ENCODE results near the gene KCNK15. TPM values are rescaled to one million over a fixed set of nuclear protein-coding genes. Genes with fewer than 3 reads are reported as not detected.
A peak's percentile ranks its signal among the peaks of the same experiment; 100 is the strongest.

The KCNK15 gene
- total and polyA plus RNA-seq, 10 of the 15 experiments (the other 5 are each of a cell fraction or from before 2014, with no cell fraction given): not detected

DNA sequence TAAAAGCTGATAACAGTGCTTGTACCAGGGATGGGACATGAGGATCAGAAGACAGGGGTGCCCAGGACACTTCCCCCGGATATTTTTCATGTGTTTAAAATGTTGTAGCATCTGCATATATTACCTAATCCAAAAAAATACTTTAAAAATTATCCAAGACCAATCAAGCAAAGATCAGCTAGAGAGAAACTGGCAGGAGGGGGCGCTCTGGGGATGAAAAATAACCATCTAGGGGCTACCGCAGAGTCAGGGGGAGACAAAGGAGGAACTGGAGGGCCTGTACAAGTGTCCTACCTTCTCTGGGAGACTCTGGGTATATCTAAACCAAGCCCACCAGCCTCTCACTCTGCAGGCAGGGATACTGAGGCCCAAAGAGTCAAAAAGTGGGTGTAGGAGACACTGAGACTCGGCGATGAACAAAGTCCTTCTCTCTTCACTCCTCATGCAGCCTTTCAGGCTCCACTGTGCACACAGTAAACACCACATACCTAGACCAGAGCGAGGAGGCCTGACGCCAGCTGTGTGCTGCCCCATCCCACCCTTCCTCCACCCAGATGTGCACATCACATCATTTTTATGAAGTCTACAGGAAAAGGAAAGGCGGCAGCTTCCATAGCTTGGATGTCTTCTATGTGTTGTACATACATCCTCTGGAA is 54.9 kb downstream of the KCNK15 start:
- POLR2A ChIA-PET: no interaction called here

More for the DNA sequence above, 54.9 kb downstream of the KCNK15 start:
- ATAC-seq (no peak), FAIRE-seq (no peak), DNase-seq (ENCODE audit: low read depth, low spot score) (no peak)
- Histone ChIP-seq H2AFZ (ENCODE audit: control insufficient read depth, low read depth, low read length) (no peak overlapping the region), H3K9me3 (replicated peaks; ENCODE audit: control insufficient read depth, insufficient read depth, low read length) (no peaks in the 10 kb centered on the region), H3K9ac (ENCODE audit: control insufficient read depth, insufficient read depth, low read length) (no peak overlapping the region), H4K20me1 (ENCODE audit: control insufficient read depth, insufficient read depth) (no peaks in the 10 kb centered on the region), H3K36me3 (ENCODE audit: control insufficient read depth in 2 of 2, insufficient read depth in 2 of 2, low read length in 1 of 2) (no peaks in the 10 kb centered on the region), H3K4me3 (no peak overlapping the region), H3K79me2 (ENCODE audit: control insufficient read depth, insufficient read depth, low read length) (no peaks in the 10 kb centered on the region), H3K4me1 (ENCODE audit: control insufficient read depth, insufficient read depth, low read length) (no peaks in the 10 kb centered on the region), H3K4me2 (ENCODE audit: control insufficient read depth, insufficient read depth) (no peak overlapping the region), H3K27me3 (replicated peaks in 1 of 2; ENCODE audit: control insufficient read depth in 2 of 2, insufficient read depth in 2 of 2, low read length in 1 of 2) (no peaks in the 10 kb centered on the region; a peak in 1 of 4 replicates), H3K27ac (ENCODE audit: control insufficient read depth, insufficient read depth) (no peak overlapping the region)
- ChIA-PET SMC1A (ENCODE audit: uncharacterized antibody, unreplicated experiment) (interaction anchor here (0.8 to 1.3 kb wide), 3 partner anchors 36 to 296 kb away, joined by 3 read pairs; no protein-coding TSS in a partner anchor), RAD21 (ENCODE audit: unreplicated experiment) (no interaction called here), CTCF (interaction anchor here (1.0 to 2.4 kb wide), 3 partner anchors 66 to 115 kb away, joined by 3 to 11 read pairs (median 3); no protein-coding TSS in a partner anchor)
- peak; percentile 35; the same call in 1 of the 2 replicates for TF ChIP-seq SMC3 (IDR thresholded peaks at IDR 0.05; ENCODE audit: borderline replicate concordance, low read length)
- TF ChIP-seq ZSCAN29 (IDR thresholded peaks at IDR 0.05): no peak
- TF ChIP-seq, protein P1, sequence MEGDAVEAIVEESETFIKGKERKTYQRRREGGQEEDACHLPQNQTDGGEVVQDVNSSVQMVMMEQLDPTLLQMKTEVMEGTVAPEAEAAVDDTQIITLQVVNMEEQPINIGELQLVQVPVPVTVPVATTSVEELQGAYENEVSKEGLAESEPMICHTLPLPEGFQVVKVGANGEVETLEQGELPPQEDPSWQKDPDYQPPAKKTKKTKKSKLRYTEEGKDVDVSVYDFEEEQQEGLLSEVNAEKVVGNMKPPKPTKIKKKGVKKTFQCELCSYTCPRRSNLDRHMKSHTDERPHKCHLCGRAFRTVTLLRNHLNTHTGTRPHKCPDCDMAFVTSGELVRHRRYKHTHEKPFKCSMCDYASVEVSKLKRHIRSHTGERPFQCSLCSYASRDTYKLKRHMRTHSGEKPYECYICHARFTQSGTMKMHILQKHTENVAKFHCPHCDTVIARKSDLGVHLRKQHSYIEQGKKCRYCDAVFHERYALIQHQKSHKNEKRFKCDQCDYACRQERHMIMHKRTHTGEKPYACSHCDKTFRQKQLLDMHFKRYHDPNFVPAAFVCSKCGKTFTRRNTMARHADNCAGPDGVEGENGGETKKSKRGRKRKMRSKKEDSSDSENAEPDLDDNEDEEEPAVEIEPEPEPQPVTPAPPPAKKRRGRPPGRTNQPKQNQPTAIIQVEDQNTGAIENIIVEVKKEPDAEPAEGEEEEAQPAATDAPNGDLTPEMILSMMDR (IDR thresholded peaks at IDR 0.05 in 2 of 3, conservative IDR thresholded peaks at IDR 0.05 in 1 of 3; ENCODE audit: control insufficient read depth in 2 of 3, extremely low read depth in 1 of 3, insufficient read depth in 1 of 3, low read depth in 3 of 3, low read length in 3 of 3): peak in 2 of 3 experiments; percentile 26 to 27; a peak in 2 of 6 replicates
- no peak for TF ChIP-seq YY1 (IDR thresholded peaks at IDR 0.05; ENCODE audit: low read depth, low read length)
- TF ChIP-seq, protein P2, sequence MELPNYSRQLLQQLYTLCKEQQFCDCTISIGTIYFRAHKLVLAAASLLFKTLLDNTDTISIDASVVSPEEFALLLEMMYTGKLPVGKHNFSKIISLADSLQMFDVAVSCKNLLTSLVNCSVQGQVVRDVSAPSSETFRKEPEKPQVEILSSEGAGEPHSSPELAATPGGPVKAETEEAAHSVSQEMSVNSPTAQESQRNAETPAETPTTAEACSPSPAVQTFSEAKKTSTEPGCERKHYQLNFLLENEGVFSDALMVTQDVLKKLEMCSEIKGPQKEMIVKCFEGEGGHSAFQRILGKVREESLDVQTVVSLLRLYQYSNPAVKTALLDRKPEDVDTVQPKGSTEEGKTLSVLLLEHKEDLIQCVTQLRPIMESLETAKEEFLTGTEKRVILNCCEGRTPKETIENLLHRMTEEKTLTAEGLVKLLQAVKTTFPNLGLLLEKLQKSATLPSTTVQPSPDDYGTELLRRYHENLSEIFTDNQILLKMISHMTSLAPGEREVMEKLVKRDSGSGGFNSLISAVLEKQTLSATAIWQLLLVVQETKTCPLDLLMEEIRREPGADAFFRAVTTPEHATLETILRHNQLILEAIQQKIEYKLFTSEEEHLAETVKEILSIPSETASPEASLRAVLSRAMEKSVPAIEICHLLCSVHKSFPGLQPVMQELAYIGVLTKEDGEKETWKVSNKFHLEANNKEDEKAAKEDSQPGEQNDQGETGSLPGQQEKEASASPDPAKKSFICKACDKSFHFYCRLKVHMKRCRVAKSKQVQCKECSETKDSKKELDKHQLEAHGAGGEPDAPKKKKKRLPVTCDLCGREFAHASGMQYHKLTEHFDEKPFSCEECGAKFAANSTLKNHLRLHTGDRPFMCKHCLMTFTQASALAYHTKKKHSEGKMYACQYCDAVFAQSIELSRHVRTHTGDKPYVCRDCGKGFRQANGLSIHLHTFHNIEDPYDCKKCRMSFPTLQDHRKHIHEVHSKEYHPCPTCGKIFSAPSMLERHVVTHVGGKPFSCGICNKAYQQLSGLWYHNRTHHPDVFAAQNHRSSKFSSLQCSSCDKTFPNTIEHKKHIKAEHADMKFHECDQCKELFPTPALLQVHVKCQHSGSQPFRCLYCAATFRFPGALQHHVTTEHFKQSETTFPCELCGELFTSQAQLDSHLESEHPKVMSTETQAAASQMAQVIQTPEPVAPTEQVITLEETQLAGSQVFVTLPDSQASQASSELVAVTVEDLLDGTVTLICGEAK (IDR thresholded peaks at IDR 0.05; ENCODE audit: borderline replicate concordance): no peak
- TF ChIP-seq PAX5 (IDR thresholded peaks at IDR 0.05; ENCODE audit: borderline replicate concordance, low read depth, low read length): no peak
- 0 out of 2 replicates have a peak, but pooled peaks have one; percentile 14 for TF ChIP-seq RAD21 (IDR thresholded peaks at IDR 0.05; ENCODE audit: insufficient read depth, low read depth, low read length)
- no TSS peak for BruUV-seq (replicated peaks)
- intact Hi-C loops (cut with micrococcal nuclease; ENCODE audit: unreplicated experiment): loop anchor here (5.0 kb wide), 1 partner anchor 67 kb away; no protein-coding TSS in a partner anchor
- in situ Hi-C loops (cut with MboI): no loop called here
- WGBS (ENCODE audit: insufficient coverage, insufficient replicate concordance, low lambda C conversion rate, missing lambda C conversion rate): 27% methylated on average over 8 of the region's 8 CpGs

Other genes starting within 250 kb of the KCNK15 start
Only the 7 nearest of the 9 such genes appear.
- 77.0 and 78.5 TPM in 2 replicates for gene PKIG, start 163.3 kb upstream of the KCNK15 start, total RNA-seq (2014; rRNA removed)
- 47.9 and 51.4 TPM in 2 replicates for gene PKIG, start 163.3 kb upstream of the KCNK15 start, total RNA-seq (2014; rRNA removed; fragmentation: Illumina TruSeq; extraction: Trizol)
- 56.2 and 58.4 TPM in 2 replicates for gene PKIG, start 163.3 kb upstream of the KCNK15 start, total RNA-seq (2021)
- gene PKIG, start 163.3 kb upstream of the KCNK15 start, polyA plus RNA-seq (2011; rRNA removed): 16.4 and 17.8 TPM in 2 replicates
- gene PKIG, start 163.3 kb upstream of the KCNK15 start, polyA plus RNA-seq (2014; fragmentation: Illumina TruSeq; extraction: Trizol): 33.8 and 69.3 TPM in 2 replicates
- gene PKIG, start 163.3 kb upstream of the KCNK15 start, polyA plus RNA-seq (2014; fragmentation: Nextera tagmentation; extraction: Ambion mirVana): 10 to 100 TPM in 1 of 2 experiments, 1 to 10 TPM in 1; 5.7 to 17.5 TPM
- gene PKIG, start 163.3 kb upstream of the KCNK15 start, polyA plus RNA-seq (2014; rRNA removed): 74.2 and 82.3 TPM in 2 replicates
- 10 to 100 TPM; 26.3 to 28.0 TPM for gene PKIG, start 163.3 kb upstream of the KCNK15 start, polyA plus RNA-seq (2016; fragmentation: Nextera tagmentation; extraction: Ambion mirVana)
- 74.6 and 78.6 TPM in 2 replicates for gene ADA, start 94.2 kb upstream of the KCNK15 start, total RNA-seq (2014; rRNA removed)
- gene ADA, start 94.2 kb upstream of the KCNK15 start, total RNA-seq (2014; rRNA removed; fragmentation: Illumina TruSeq; extraction: Trizol): 69.1 and 69.5 TPM in 2 replicates
- 99.0 and 105 TPM in 2 replicates for gene ADA, start 94.2 kb upstream of the KCNK15 start, total RNA-seq (2021)
- gene ADA, start 94.2 kb upstream of the KCNK15 start, polyA plus RNA-seq (2011; rRNA removed): 88.9 and 129 TPM in 2 replicates
- 71.6 and 82.7 TPM in 2 replicates for gene ADA, start 94.2 kb upstream of the KCNK15 start, polyA plus RNA-seq (2014; fragmentation: Illumina TruSeq; extraction: Trizol)
- 10 to 100 TPM; 40.9 to 70.6 TPM for gene ADA, start 94.2 kb upstream of the KCNK15 start, polyA plus RNA-seq (2014; fragmentation: Nextera tagmentation; extraction: Ambion mirVana)
- gene ADA, start 94.2 kb upstream of the KCNK15 start, polyA plus RNA-seq (2014; rRNA removed): 122 and 125 TPM in 2 replicates
- gene ADA, start 94.2 kb upstream of the KCNK15 start, polyA plus RNA-seq (2016; fragmentation: Nextera tagmentation; extraction: Ambion mirVana): 100 to 1,000 TPM; 189 to 217 TPM
- gene CCN5, start 30.5 kb upstream of the KCNK15 start, total RNA-seq (2014; rRNA removed): not detected in 2 replicates
- not detected in 2 replicates for gene CCN5, start 30.5 kb upstream of the KCNK15 start, total RNA-seq (2014; rRNA removed; fragmentation: Illumina TruSeq; extraction: Trizol)
- 0.15 TPM in 1 of 2 replicates, not detected in the other for gene CCN5, start 30.5 kb upstream of the KCNK15 start, total RNA-seq (2021)
- not detected in 2 replicates for gene CCN5, start 30.5 kb upstream of the KCNK15 start, polyA plus RNA-seq (2011; rRNA removed)
- gene CCN5, start 30.5 kb upstream of the KCNK15 start, polyA plus RNA-seq (2014; fragmentation: Illumina TruSeq; extraction: Trizol): not detected in 2 replicates
- gene CCN5, start 30.5 kb upstream of the KCNK15 start, polyA plus RNA-seq (2014; fragmentation: Nextera tagmentation; extraction: Ambion mirVana): not detected
- not detected in 2 replicates for gene CCN5, start 30.5 kb upstream of the KCNK15 start, polyA plus RNA-seq (2014; rRNA removed)
- gene CCN5, start 30.5 kb upstream of the KCNK15 start, polyA plus RNA-seq (2016; fragmentation: Nextera tagmentation; extraction: Ambion mirVana): under 1 TPM in 1 of 2 experiments, not detected in 1; 0.14 TPM
- under 0.01 TPM in 1 of 2 replicates, not detected in the other for gene RIMS4, start 64.7 kb downstream of the KCNK15 start, total RNA-seq (2014; rRNA removed)
- not detected in 2 replicates for gene RIMS4, start 64.7 kb downstream of the KCNK15 start, total RNA-seq (2014; rRNA removed; fragmentation: Illumina TruSeq; extraction: Trizol)
- gene RIMS4, start 64.7 kb downstream of the KCNK15 start, total RNA-seq (2021): 0.05 TPM in 1 of 2 replicates, not detected in the other
- 0.06 and 0.07 TPM in 2 replicates for gene RIMS4, start 64.7 kb downstream of the KCNK15 start, polyA plus RNA-seq (2011; rRNA removed)
- gene RIMS4, start 64.7 kb downstream of the KCNK15 start, polyA plus RNA-seq (2014; fragmentation: Illumina TruSeq; extraction: Trizol): not detected in 2 replicates
- gene RIMS4, start 64.7 kb downstream of the KCNK15 start, polyA plus RNA-seq (2014; fragmentation: Nextera tagmentation; extraction: Ambion mirVana): not detected
- gene RIMS4, start 64.7 kb downstream of the KCNK15 start, polyA plus RNA-seq (2014; rRNA removed): 0.05 TPM in 1 of 2 replicates, not detected in the other
- under 1 TPM in 1 of 2 experiments, not detected in 1; 0.07 TPM for gene RIMS4, start 64.7 kb downstream of the KCNK15 start, polyA plus RNA-seq (2016; fragmentation: Nextera tagmentation; extraction: Ambion mirVana)
- gene YWHAB, start 139.8 kb downstream of the KCNK15 start, total RNA-seq (2014; rRNA removed): 63.5 and 73.2 TPM in 2 replicates
- 81.9 and 84.6 TPM in 2 replicates for gene YWHAB, start 139.8 kb downstream of the KCNK15 start, total RNA-seq (2014; rRNA removed; fragmentation: Illumina TruSeq; extraction: Trizol)
- 185 and 195 TPM in 2 replicates for gene YWHAB, start 139.8 kb downstream of the KCNK15 start, total RNA-seq (2021)
- gene YWHAB, start 139.8 kb downstream of the KCNK15 start, polyA plus RNA-seq (2011; rRNA removed): 99.1 and 111 TPM in 2 replicates
- 170 and 195 TPM in 2 replicates for gene YWHAB, start 139.8 kb downstream of the KCNK15 start, polyA plus RNA-seq (2014; fragmentation: Illumina TruSeq; extraction: Trizol)
- 100 to 1,000 TPM; 136 to 153 TPM for gene YWHAB, start 139.8 kb downstream of the KCNK15 start, polyA plus RNA-seq (2014; fragmentation: Nextera tagmentation; extraction: Ambion mirVana)
- 76.9 and 77.5 TPM in 2 replicates for gene YWHAB, start 139.8 kb downstream of the KCNK15 start, polyA plus RNA-seq (2014; rRNA removed)
- gene YWHAB, start 139.8 kb downstream of the KCNK15 start, polyA plus RNA-seq (2016; fragmentation: Nextera tagmentation; extraction: Ambion mirVana): 100 to 1,000 TPM; 307 to 323 TPM
- gene PABPC1L, start 164.2 kb downstream of the KCNK15 start, total RNA-seq (2014; rRNA removed): 9.8 and 14.2 TPM in 2 replicates
- gene PABPC1L, start 164.2 kb downstream of the KCNK15 start, total RNA-seq (2014; rRNA removed; fragmentation: Illumina TruSeq; extraction: Trizol): 9.5 and 11.1 TPM in 2 replicates
- 29.0 and 35.0 TPM in 2 replicates for gene PABPC1L, start 164.2 kb downstream of the KCNK15 start, total RNA-seq (2021)
- gene PABPC1L, start 164.2 kb downstream of the KCNK15 start, polyA plus RNA-seq (2011; rRNA removed): 57.7 and 66.8 TPM in 2 replicates
- gene PABPC1L, start 164.2 kb downstream of the KCNK15 start, polyA plus RNA-seq (2014; fragmentation: Illumina TruSeq; extraction: Trizol): 20.8 and 31.7 TPM in 2 replicates
- gene PABPC1L, start 164.2 kb downstream of the KCNK15 start, polyA plus RNA-seq (2014; fragmentation: Nextera tagmentation; extraction: Ambion mirVana): 1 to 10 TPM; 6.1 to 7.1 TPM
- gene PABPC1L, start 164.2 kb downstream of the KCNK15 start, polyA plus RNA-seq (2014; rRNA removed): 60.8 and 69.2 TPM in 2 replicates
- gene PABPC1L, start 164.2 kb downstream of the KCNK15 start, polyA plus RNA-seq (2016; fragmentation: Nextera tagmentation; extraction: Ambion mirVana): 1 to 10 TPM; 7.8 to 8.6 TPM
- gene TOMM34, start 214.5 kb downstream of the KCNK15 start, total RNA-seq (2014; rRNA removed): 47.3 and 49.1 TPM in 2 replicates
- gene TOMM34, start 214.5 kb downstream of the KCNK15 start, total RNA-seq (2014; rRNA removed; fragmentation: Illumina TruSeq; extraction: Trizol): 27.2 and 28.3 TPM in 2 replicates
- gene TOMM34, start 214.5 kb downstream of the KCNK15 start, total RNA-seq (2021): 37.1 and 37.9 TPM in 2 replicates
- gene TOMM34, start 214.5 kb downstream of the KCNK15 start, polyA plus RNA-seq (2011; rRNA removed): 30.0 and 44.0 TPM in 2 replicates
- gene TOMM34, start 214.5 kb downstream of the KCNK15 start, polyA plus RNA-seq (2014; fragmentation: Illumina TruSeq; extraction: Trizol): 42.1 and 53.7 TPM in 2 replicates
- 10 to 100 TPM; 14.0 to 24.5 TPM for gene TOMM34, start 214.5 kb downstream of the KCNK15 start, polyA plus RNA-seq (2014; fragmentation: Nextera tagmentation; extraction: Ambion mirVana)
- gene TOMM34, start 214.5 kb downstream of the KCNK15 start, polyA plus RNA-seq (2014; rRNA removed): 43.7 and 43.8 TPM in 2 replicates
- gene TOMM34, start 214.5 kb downstream of the KCNK15 start, polyA plus RNA-seq (2016; fragmentation: Nextera tagmentation; extraction: Ambion mirVana): 10 to 100 TPM; 68.2 to 73.8 TPM